ENCODE results near the gene KANSL1.

GRCh38 chr17:46013127-46013501 is 180.1 kb downstream of the KANSL1 start:
- TF ChIP-seq CTCF (conservative IDR thresholded peaks at IDR 0.05) (no peak), EZH2 (IDR thresholded peaks at IDR 0.05; ENCODE audit: low read depth) (no peak)

All from PC-9 (cell line).